Measurements from ENCODE around the gene MARK4.

GRCh38 chr19:45235485-45235884 is 15.6 kb upstream of the MARK4 start:
- TF ChIP-seq CTCF (IDR thresholded peaks at IDR 0.05; ENCODE audit: poor library complexity) (no peak), EZH2phosphoT487 (IDR thresholded peaks at IDR 0.05; ENCODE audit: low read depth, severe bottlenecking, unreplicated experiment) (no peak), EZH2 (IDR thresholded peaks at IDR 0.05; ENCODE audit: borderline replicate concordance) (no peak)

All from hepatocyte (in vitro differentiated cells).